ENCODE measurements around the gene MRPL43. TPM values are rescaled to one million over a fixed set of nuclear protein-coding genes. Genes with fewer than 3 reads are reported as not detected.

MRPL43 gene
- total RNA-seq, 6 experiments from 2014 or later, result 101 to 120 (median 115) TPM

DNA sequence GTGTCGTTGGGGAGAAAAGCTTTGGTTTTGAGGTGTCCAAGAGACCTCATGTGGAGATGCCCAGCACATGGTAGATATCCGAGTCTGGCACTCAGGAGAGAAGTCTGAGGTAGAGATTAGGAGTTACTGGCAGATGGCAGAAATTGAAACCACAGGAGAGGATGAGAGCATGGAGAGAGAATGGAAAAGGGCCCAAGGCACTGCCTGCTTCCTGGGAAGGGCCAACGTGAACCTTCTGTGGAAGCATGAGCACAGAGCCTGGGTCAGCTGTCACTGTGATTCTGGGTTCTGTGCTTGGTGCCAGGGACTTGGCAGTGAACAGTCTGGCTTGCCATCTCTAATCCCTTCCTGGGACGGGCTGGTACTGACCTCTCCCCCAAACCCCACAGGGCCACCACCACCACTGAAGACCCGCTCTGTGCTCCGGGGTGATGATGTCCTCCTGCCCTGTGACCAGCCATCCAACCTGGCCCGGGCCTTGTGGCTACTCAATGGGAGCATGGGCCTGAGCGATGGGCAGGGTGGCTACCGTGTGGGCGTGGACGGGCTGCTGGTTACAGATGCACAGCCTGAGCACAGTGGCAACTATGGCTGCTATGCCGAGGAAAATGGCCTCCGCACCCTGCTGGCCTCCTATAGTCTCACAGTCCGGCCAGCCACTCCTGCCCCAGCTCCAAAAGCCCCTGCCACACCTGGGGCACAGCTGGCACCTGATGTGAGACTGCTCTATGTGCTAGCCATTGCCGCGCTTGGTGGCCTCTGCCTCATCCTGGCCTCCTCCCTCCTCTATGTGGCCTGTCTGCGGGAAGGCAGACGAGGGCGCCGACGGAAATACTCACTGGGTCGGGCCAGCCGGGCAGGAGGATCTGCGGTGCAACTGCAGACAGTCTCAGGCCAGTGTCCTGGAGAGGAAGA, 4.1 kb downstream of the MRPL43 start:
- no peak overlapping the region for H3K4me3 Mint-ChIP-seq
- DNase-seq, result no peak
- peaks cover 21% of the 10 kb centered on the region for H3K4me1 Mint-ChIP-seq (ENCODE audit: low read depth)
- H3K27me3 Mint-ChIP-seq (ENCODE audit: insufficient read depth), result no peaks in the 10 kb centered on the region; the same call in 1 of the 2 replicates
- TF ChIP-seq, protein P1, sequence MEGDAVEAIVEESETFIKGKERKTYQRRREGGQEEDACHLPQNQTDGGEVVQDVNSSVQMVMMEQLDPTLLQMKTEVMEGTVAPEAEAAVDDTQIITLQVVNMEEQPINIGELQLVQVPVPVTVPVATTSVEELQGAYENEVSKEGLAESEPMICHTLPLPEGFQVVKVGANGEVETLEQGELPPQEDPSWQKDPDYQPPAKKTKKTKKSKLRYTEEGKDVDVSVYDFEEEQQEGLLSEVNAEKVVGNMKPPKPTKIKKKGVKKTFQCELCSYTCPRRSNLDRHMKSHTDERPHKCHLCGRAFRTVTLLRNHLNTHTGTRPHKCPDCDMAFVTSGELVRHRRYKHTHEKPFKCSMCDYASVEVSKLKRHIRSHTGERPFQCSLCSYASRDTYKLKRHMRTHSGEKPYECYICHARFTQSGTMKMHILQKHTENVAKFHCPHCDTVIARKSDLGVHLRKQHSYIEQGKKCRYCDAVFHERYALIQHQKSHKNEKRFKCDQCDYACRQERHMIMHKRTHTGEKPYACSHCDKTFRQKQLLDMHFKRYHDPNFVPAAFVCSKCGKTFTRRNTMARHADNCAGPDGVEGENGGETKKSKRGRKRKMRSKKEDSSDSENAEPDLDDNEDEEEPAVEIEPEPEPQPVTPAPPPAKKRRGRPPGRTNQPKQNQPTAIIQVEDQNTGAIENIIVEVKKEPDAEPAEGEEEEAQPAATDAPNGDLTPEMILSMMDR (IDR thresholded peaks at IDR 0.05), result no peak
- H3K27ac Mint-ChIP-seq, result no peak overlapping the region
- peaks cover 9% of the 10 kb centered on the region for H3K36me3 Mint-ChIP-seq (ENCODE audit: low read depth)
- no peaks in the 10 kb centered on the region for H3K9me3 Mint-ChIP-seq

DNA sequence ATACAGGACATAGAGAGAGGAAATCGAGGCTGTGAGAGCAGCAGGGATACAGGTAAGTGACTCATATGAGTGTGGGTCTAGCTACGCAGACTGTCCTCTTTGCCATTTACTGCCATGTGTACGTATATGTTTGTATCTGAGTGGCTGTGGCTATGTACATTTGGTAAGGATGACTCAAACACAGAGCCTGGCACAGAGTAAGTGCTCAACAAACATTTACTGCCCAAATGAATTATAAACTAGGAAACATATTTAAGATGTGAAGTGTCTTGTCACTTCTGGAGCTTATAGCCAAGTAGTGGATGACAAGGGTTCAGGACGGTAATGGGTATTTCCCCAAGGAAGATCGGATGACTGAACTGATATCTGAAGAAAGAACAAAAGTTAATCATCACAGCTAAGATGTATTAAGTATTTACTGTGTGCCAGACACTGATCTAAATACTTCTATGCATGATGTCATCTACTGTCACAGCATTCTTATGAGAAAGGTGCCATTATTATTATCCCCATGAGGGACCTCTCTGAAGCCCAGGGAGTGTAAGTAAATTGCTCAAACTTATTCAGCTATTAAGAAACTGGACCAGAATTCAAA, 6.0 kb downstream of the MRPL43 start:
- Mint-ChIP-seq H3K9me3 (no peaks in the 10 kb centered on the region), H3K4me1 (ENCODE audit: low read depth) (peaks cover 9% of the 10 kb centered on the region)

DNA sequence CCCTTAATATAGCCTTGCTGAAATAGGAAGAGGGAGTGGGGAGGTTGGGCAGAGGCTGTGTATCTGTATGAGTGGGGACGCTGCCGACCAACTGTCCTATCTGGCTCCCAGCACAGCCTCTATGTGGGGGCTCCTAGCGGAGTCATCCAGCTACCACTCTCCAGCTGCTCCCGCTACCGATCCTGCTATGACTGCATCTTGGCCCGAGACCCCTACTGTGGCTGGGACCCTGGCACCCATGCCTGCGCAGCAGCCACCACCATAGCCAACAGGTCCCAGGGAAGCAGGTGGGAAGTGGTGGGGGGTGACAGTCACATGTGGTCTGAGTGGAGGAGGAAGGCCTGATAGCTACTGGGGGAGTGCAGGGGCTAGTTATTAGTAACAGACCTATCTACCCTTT, 6.6 kb downstream of the MRPL43 start:
- Mint-ChIP-seq H3K27ac (no peak overlapping the region), H3K4me1 (ENCODE audit: low read depth) (peaks cover 3% of the 10 kb centered on the region), H3K4me3 (no peak overlapping the region), H3K36me3 (ENCODE audit: low read depth) (no peaks in the 10 kb centered on the region), H3K27me3 (ENCODE audit: insufficient read depth) (no peaks in the 10 kb centered on the region; the same call in 1 of the 2 replicates), H3K9me3 (no peaks in the 10 kb centered on the region)
- TF ChIP-seq, protein P1 (IDR thresholded peaks at IDR 0.05), result no peak
- no peak for DNase-seq

More for the DNA sequence above, 6.0 kb downstream of the MRPL43 start:
- no peaks in the 10 kb centered on the region for H3K36me3 Mint-ChIP-seq (ENCODE audit: low read depth)
- no peak overlapping the region for H3K4me3 Mint-ChIP-seq
- no peaks in the 10 kb centered on the region; the same call in 1 of the 2 replicates for H3K27me3 Mint-ChIP-seq (ENCODE audit: insufficient read depth)
- H3K27ac Mint-ChIP-seq, result no peak overlapping the region
- no peak for DNase-seq
- TF ChIP-seq, protein P1 (IDR thresholded peaks at IDR 0.05), result no peak

DNA sequence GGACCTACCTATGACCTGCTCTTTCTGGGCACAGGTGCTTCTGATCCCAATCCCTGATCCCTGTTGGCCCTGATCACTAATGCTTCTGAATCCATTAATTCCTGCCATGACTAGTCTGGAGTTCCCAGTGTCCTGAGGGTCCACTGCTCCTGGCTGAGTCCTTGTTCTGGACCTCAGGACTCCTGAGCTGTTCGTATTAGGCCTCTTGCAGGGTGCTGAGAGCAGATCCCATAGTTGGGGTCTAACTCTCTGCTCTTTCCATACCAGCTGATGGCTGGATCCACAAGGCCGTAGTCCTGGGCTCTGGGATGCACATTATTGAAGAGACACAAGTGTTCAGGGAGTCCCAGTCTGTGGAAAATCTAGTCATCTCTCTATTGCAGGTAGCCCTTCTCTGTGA, 7.0 kb downstream of the MRPL43 start:
- TF ChIP-seq, protein P1 (IDR thresholded peaks at IDR 0.05), result no peak
- no peaks in the 10 kb centered on the region for H3K36me3 Mint-ChIP-seq (ENCODE audit: low read depth)
- H3K4me1 Mint-ChIP-seq (ENCODE audit: low read depth), result no peaks in the 10 kb centered on the region

DNA sequence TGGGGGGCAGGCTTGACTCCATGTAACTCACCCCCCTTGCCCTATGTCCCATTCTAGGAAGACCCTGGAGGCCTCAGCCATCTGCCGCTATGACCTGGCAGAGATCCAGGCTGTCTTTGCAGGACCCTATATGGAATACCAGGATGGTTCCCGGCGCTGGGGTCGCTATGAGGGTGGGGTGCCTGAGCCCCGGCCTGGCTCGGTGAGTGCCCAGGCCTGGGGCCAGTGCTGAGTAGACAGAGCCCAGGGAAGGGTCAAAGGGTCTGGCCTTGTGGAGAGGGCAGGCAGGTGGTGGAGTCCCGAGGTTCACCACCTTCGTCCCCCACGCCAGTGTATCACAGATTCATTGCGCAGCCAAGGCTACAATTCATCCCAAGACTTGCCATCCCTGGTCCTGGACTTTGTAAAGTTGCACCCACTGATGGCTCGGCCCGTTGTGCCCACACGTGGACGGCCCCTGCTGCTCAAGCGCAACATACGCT, 7.5 kb downstream of the MRPL43 start:
- Mint-ChIP-seq H3K27me3 (ENCODE audit: insufficient read depth) (no peaks in the 10 kb centered on the region; the same call in 1 of the 2 replicates), H3K9me3 (no peaks in the 10 kb centered on the region), H3K4me1 (ENCODE audit: low read depth) (no peaks in the 10 kb centered on the region), H3K4me3 (no peak overlapping the region), H3K36me3 (ENCODE audit: low read depth) (no peaks in the 10 kb centered on the region), H3K27ac (no peak overlapping the region)
- DNase-seq, result no peak
- TF ChIP-seq, protein P1 (IDR thresholded peaks at IDR 0.05), result no peak

More for the DNA sequence above, 7.0 kb downstream of the MRPL43 start:
- no peak overlapping the region for H3K27ac Mint-ChIP-seq
- H3K27me3 Mint-ChIP-seq (ENCODE audit: insufficient read depth), result no peaks in the 10 kb centered on the region; the same call in 1 of the 2 replicates
- DNase-seq, result no peak
- H3K4me3 Mint-ChIP-seq, result no peak overlapping the region
- H3K9me3 Mint-ChIP-seq, result no peaks in the 10 kb centered on the region

Measured in HFFc6 (cell line).